GM12891 (cell line): Measurements from ENCODE around the gene PKP1.

Source experiments
- POLR2A ChIP-seq: IDR thresholded peaks from 2 replicates; pipeline ENCODE4 v1.6.1; 2011; ENCODE audit warnings: low read depth, low read length, control low read depth
- POLR2AphosphoS5 ChIP-seq: IDR thresholded peaks from 2 replicates; pipeline ENCODE4 v1.6.1; 2011; ENCODE audit warnings: low read depth, low read length, control low read depth
- POU2F2 ChIP-seq: IDR thresholded peaks from 2 replicates; pipeline ENCODE4 v1.6.1; 2011; ENCODE audit warnings: low read depth, mild to moderate bottlenecking, control low read depth, low read length, moderate library complexity

- TF ChIP-seq POU2F2 = no peak
- no peak for TF ChIP-seq POLR2A
- no peak for TF ChIP-seq POLR2AphosphoS5
Measured at GRCh38 chr1:201251411-201251810, 31.9 kb upstream of the PKP1 start.
